ENCODE measurements around the gene HTR7. TPM values are rescaled to one million over a fixed set of nuclear protein-coding genes. Genes with fewer than 3 reads are reported as not detected.

The HTR7 gene
- total RNA-seq, 1 donor from 2014 or later, result 0.64 TPM

DNA sequence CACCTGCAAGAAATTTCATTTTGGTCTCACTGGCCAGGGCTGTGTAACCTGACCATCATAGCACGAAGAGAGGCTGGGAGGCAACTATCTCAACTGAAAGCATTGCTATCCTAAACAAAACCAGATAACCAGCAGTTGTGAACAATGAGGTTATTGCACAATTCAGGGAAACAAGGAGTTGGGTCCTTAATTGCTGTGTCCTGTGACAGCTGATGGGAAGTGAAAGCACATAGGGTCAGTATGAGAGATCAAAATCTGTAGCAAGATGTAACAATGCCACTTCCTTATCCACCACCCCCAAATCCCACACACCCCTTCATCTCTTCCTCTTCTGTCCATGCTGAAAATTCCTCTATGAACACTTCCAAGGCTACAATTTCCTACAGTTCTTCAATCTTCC is 80.2 kb downstream of the HTR7 start:
- intact Hi-C loops (cut with DNase I), result no loop called here
- H3K4me3 ChIP-seq, result no peak overlapping the region
- TF ChIP-seq, protein P1, sequence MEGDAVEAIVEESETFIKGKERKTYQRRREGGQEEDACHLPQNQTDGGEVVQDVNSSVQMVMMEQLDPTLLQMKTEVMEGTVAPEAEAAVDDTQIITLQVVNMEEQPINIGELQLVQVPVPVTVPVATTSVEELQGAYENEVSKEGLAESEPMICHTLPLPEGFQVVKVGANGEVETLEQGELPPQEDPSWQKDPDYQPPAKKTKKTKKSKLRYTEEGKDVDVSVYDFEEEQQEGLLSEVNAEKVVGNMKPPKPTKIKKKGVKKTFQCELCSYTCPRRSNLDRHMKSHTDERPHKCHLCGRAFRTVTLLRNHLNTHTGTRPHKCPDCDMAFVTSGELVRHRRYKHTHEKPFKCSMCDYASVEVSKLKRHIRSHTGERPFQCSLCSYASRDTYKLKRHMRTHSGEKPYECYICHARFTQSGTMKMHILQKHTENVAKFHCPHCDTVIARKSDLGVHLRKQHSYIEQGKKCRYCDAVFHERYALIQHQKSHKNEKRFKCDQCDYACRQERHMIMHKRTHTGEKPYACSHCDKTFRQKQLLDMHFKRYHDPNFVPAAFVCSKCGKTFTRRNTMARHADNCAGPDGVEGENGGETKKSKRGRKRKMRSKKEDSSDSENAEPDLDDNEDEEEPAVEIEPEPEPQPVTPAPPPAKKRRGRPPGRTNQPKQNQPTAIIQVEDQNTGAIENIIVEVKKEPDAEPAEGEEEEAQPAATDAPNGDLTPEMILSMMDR (IDR thresholded peaks at IDR 0.05), result no peak
- peak; percentile 91 for ATAC-seq
- no peaks in the 10 kb centered on the region for H3K4me1 ChIP-seq
- H3K9me3 ChIP-seq, result no peaks in the 10 kb centered on the region
- H3K27ac ChIP-seq, result no peak overlapping the region
- H3K27me3 ChIP-seq, result no peaks in the 10 kb centered on the region
- no peaks in the 10 kb centered on the region for H3K36me3 ChIP-seq
- no peak for DNase-seq

DNA sequence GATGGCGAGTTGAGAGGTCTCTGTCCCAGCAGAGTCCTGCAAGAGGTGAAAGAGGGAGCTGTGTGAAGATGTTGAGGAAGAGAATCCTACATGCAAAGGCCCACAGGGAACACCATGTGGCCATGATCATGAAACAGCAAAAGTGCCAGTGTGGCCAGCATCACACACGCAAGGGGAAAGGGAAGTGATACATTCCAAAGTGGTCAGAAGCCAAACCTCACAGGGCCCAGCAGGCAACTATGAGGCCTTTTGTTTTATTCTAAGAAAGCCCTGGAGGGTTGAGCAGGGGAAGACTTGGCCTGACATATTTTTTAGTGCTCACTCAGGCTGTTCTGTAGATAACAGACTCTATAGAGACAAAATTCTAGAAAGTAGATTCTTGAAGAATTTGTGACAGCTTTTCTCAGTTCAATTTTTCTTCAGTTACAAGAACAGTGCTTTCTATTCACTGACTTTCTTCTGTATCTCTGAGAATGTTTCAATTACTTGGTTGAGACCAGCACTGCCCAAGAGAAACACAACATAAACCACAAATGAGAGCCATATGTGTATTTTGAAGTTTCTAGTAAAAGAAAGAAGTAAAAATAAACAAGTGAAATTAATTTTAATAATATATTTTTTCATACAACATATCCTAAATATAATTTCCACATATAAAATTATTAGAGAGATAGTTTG is 82.3 kb downstream of the HTR7 start:
- intact Hi-C loops (cut with DNase I), result no loop called here

DNA sequence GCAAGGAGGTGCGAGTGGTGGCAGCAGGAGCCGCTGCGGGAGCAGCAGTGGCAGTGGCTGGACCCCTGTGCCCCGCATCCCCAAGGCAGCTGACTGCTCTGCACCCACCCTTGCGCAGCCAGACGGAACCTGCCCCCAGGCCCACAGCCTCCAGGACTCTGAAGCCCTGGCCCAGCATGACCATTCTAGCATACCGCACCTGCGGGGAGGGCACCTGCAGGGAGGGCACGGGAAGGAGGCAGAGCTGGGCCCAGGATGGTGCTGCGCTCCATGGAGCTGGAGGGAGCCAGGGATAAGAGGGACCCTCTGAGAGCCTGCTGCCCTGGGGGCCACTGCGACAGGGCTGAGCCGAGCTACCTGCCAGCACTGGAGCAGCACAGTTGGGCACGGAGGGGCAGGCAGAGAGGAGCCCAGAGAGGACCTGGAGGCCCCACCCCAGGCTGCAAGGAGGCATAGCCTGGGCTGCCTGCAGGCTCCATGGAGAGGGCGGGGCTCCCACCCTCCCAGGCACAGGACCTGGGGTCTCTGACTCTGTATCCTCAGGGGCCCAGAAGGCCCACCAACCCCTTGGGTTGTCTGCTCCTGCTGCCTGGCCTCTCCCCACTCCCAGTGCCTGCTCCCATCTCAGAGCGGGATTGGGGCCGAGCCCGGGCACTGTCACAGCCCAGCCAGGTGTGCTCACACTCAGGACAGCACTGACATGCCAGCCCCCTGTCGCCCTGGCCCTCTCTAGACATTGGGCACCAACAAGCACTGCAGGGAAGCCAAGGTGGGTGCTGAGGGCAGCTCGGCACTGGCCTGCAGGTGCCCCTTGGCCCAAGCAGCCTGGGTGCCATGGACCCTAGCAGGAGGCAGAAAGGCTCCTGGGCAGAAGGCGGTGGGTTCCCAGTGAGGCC is 87.6 kb downstream of the HTR7 start:
- ATAC-seq (peak; percentile 47), DNase-seq (no peak)
- TF ChIP-seq, protein P1 (IDR thresholded peaks at IDR 0.05), result no peak
- no peak overlapping the region for H3K27ac ChIP-seq
- no peaks in the 10 kb centered on the region for H3K9me3 ChIP-seq
- intact Hi-C loops (cut with DNase I), result no loop called here
- no peaks in the 10 kb centered on the region for H3K36me3 ChIP-seq
- no peaks in the 10 kb centered on the region for H3K27me3 ChIP-seq
- no peak overlapping the region for H3K4me3 ChIP-seq
- H3K4me1 ChIP-seq, result no peaks in the 10 kb centered on the region

More for the DNA sequence above, 82.3 kb downstream of the HTR7 start:
- ATAC-seq (peak; percentile 71), DNase-seq (no peak)
- no peak overlapping the region for H3K27ac ChIP-seq
- H3K36me3 ChIP-seq, result no peaks in the 10 kb centered on the region
- TF ChIP-seq, protein P1 (IDR thresholded peaks at IDR 0.05), result no peak
- no peak overlapping the region for H3K4me3 ChIP-seq
- no peaks in the 10 kb centered on the region for H3K4me1 ChIP-seq
- H3K27me3 ChIP-seq, result no peaks in the 10 kb centered on the region
- no peaks in the 10 kb centered on the region for H3K9me3 ChIP-seq

DNA sequence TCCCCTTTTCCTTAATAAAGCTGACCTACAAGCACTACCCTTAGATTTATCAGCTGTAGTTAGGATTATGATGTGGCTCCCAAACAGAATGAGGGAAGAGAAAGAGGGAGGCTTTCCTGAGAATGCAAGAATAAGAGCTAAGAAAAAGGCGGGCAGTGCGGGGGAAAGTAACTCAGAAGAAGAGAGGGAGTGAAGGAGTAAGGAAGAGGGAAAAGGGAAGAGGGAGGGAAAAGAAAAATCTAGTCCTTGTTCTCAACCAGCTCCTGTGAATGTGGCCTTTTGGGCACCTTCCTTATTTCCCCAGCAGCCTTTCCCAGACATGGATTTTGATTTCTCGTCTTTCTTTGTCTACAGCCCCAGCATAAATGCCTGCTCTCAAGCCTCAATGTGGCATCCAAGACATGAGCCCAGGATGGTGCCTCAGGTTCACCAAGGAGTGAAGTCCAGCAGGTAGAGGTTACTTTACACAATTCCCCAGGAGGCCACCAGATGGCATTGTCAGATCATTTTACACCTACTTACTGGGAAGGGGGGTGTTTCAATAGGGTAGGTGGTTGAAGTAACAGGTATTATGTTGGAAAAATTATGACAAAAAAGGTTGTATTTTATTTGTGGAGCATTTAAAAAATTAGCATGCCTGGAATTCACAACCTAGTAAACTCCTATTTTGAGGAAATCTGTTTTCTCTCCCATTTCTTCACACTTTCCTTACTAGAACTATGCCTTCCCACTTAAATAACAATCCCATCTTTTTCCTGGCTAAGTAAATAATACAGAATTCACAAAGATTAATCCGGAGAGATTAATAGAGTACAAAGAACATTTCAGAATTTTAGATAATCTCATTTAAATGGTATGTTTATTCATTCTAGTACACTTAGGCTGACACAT is 106.5 kb downstream of the HTR7 start:
- Histone ChIP-seq H3K9me3 (no peaks in the 10 kb centered on the region), H3K4me1 (no peaks in the 10 kb centered on the region), H3K4me3 (no peak overlapping the region), H3K27me3 (no peaks in the 10 kb centered on the region), H3K27ac (no peak overlapping the region), H3K36me3 (no peaks in the 10 kb centered on the region)
- intact Hi-C loops (cut with DNase I), result loop anchor here (10.0 kb wide), 1 partner anchor 113 kb away; no protein-coding TSS in a partner anchor
- ATAC-seq (peak; percentile 81), DNase-seq (no peak)
- TF ChIP-seq, protein P1 (IDR thresholded peaks at IDR 0.05), result peak; percentile 74

DNA sequence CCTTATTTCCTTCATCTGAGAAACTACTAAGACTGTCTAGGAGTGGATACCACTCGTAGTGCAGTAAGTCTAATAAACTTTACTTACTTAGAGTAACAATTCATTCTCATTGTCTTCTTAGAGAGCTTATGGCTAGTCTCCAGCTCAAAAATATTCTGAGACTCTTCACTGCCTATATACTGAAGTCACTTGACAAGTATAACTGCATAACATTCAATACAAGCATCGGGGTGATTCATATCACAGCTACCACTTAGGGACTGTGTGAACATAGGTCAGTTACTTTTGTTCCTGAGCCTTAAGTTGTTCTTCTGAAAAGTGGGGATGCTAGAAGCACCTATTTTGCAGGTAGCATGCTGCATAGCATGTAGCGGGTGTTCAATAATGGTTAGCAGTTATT is 111.0 kb downstream of the HTR7 start:
- Histone ChIP-seq H3K9me3 (no peaks in the 10 kb centered on the region), H3K27me3 (no peaks in the 10 kb centered on the region), H3K4me1 (no peaks in the 10 kb centered on the region), H3K27ac (no peak overlapping the region), H3K36me3 (no peaks in the 10 kb centered on the region), H3K4me3 (no peak overlapping the region)
- DNase-seq, result no peak
- intact Hi-C loops (cut with DNase I), result no loop called here
- no peak for ATAC-seq
- TF ChIP-seq, protein P1 (IDR thresholded peaks at IDR 0.05), result no peak

Measured in upper lobe of right lung (tissue), 1 donor.